K562 (cell line): ENCODE measurements around the gene PDE6D. TPM values are rescaled to one million over a fixed set of nuclear protein-coding genes. Genes with fewer than 3 reads are reported as not detected.

Source experiments
- EWSR1 ChIP-seq: fragments of 450-650 bp; IDR thresholded peaks from 2 replicates; pipeline ENCODE4 v1.6.1; 2018; ENCODE audit warnings: borderline replicate concordance, mild to moderate bottlenecking, low read depth, moderate library complexity; ENCODE audit not compliant: partially characterized antibody
- MEF2D ChIP-seq: conservative IDR thresholded peaks from 2 replicates; pipeline ENCODE4 v1.6.1; 2016; ENCODE audit warnings: low read depth, missing genetic modification characterization, missing compliant biosample characterization
- polyA plus RNA-seq, 8 experiments: library from polyadenylated mRNA; depleted of rRNA in 4 of 8; stranded (reverse) in 5 of 8; unstranded in 3 of 8; fragments of >200 nt; fragmentation: Nextera tagmentation in 2 of 8; fragmentation: Illumina TruSeq in 1 of 8; extraction: Ambion mirVana in 2 of 8; extraction: Trizol in 1 of 8; gene quantifications; 2 replicates each; pipeline versions ENCODE4 v1.2.1 to v1.2.3, GENCODE V29; 2011 to 2014; ENCODE audit warnings: inconsistent platforms in 1 of 8, missing spikeins in 1 of 8
- total RNA-seq, 7 experiments: library from RNA; depleted of rRNA in 6 of 7; stranded (reverse); fragments of >200 nt in 6 of 7; fragmentation: Illumina TruSeq in 2 of 7; extraction: Trizol in 2 of 7; gene quantifications; 2 replicates each; pipeline versions ENCODE4 v1.2.1 to v1.2.3, GENCODE V29; 2011 to 2021; ENCODE audit warnings: low replicate concordance in 1 of 7
- TF ChIP-seq, protein P1 (sequence below): fragments of 200-600 bp; sonication (generic); IDR thresholded peaks from one replicate; pipeline ENCODE4 v1.6.1; 2012; ENCODE audit warnings: mild to moderate bottlenecking, low read depth, low read length, inconsistent platforms
- TF ChIP-seq, protein P2 (sequence below): fragments of 250-450 bp; sonication (Bioruptor Pico); IDR thresholded peaks from 2 replicates; pipeline ENCODE4 v1.5.0; 2020; ENCODE audit warnings: mild to moderate bottlenecking
- TF ChIP-seq, protein P3 (sequence below): sonication (generic); formaldehyde crosslinking; IDR thresholded peaks from 2 replicates; pipeline ENCODE4 v1.8.0; 2022; ENCODE audit warnings: missing genetic modification reagents, mild to moderate bottlenecking, borderline replicate concordance

The PDE6D gene
- total and polyA plus RNA-seq, 9 of the 15 experiments (the other 6 are each of a cell fraction or from before 2014, with no cell fraction given), result 0.65 to 11.6 (median 7.0) TPM

DNA sequence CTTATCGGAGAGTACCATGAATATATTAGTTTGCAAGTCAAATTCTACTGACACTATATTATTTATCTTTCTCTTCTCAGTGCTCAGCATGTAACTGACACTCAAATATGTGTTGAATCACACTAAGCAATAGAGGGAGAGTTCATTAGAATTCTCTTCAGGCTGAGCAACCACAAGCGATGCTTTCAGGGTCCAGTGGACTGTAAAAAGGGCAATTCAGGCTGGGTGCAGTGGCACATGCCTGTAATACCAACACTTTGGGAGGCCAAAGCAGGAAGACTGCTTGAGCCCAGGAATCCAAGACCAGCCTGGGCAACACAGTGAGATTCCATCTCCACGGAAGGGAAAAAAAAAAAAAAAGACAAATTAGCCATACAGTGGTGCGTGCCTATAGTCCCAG, 16.3 kb downstream of the PDE6D start (continued):
- TF ChIP-seq, protein P1, sequence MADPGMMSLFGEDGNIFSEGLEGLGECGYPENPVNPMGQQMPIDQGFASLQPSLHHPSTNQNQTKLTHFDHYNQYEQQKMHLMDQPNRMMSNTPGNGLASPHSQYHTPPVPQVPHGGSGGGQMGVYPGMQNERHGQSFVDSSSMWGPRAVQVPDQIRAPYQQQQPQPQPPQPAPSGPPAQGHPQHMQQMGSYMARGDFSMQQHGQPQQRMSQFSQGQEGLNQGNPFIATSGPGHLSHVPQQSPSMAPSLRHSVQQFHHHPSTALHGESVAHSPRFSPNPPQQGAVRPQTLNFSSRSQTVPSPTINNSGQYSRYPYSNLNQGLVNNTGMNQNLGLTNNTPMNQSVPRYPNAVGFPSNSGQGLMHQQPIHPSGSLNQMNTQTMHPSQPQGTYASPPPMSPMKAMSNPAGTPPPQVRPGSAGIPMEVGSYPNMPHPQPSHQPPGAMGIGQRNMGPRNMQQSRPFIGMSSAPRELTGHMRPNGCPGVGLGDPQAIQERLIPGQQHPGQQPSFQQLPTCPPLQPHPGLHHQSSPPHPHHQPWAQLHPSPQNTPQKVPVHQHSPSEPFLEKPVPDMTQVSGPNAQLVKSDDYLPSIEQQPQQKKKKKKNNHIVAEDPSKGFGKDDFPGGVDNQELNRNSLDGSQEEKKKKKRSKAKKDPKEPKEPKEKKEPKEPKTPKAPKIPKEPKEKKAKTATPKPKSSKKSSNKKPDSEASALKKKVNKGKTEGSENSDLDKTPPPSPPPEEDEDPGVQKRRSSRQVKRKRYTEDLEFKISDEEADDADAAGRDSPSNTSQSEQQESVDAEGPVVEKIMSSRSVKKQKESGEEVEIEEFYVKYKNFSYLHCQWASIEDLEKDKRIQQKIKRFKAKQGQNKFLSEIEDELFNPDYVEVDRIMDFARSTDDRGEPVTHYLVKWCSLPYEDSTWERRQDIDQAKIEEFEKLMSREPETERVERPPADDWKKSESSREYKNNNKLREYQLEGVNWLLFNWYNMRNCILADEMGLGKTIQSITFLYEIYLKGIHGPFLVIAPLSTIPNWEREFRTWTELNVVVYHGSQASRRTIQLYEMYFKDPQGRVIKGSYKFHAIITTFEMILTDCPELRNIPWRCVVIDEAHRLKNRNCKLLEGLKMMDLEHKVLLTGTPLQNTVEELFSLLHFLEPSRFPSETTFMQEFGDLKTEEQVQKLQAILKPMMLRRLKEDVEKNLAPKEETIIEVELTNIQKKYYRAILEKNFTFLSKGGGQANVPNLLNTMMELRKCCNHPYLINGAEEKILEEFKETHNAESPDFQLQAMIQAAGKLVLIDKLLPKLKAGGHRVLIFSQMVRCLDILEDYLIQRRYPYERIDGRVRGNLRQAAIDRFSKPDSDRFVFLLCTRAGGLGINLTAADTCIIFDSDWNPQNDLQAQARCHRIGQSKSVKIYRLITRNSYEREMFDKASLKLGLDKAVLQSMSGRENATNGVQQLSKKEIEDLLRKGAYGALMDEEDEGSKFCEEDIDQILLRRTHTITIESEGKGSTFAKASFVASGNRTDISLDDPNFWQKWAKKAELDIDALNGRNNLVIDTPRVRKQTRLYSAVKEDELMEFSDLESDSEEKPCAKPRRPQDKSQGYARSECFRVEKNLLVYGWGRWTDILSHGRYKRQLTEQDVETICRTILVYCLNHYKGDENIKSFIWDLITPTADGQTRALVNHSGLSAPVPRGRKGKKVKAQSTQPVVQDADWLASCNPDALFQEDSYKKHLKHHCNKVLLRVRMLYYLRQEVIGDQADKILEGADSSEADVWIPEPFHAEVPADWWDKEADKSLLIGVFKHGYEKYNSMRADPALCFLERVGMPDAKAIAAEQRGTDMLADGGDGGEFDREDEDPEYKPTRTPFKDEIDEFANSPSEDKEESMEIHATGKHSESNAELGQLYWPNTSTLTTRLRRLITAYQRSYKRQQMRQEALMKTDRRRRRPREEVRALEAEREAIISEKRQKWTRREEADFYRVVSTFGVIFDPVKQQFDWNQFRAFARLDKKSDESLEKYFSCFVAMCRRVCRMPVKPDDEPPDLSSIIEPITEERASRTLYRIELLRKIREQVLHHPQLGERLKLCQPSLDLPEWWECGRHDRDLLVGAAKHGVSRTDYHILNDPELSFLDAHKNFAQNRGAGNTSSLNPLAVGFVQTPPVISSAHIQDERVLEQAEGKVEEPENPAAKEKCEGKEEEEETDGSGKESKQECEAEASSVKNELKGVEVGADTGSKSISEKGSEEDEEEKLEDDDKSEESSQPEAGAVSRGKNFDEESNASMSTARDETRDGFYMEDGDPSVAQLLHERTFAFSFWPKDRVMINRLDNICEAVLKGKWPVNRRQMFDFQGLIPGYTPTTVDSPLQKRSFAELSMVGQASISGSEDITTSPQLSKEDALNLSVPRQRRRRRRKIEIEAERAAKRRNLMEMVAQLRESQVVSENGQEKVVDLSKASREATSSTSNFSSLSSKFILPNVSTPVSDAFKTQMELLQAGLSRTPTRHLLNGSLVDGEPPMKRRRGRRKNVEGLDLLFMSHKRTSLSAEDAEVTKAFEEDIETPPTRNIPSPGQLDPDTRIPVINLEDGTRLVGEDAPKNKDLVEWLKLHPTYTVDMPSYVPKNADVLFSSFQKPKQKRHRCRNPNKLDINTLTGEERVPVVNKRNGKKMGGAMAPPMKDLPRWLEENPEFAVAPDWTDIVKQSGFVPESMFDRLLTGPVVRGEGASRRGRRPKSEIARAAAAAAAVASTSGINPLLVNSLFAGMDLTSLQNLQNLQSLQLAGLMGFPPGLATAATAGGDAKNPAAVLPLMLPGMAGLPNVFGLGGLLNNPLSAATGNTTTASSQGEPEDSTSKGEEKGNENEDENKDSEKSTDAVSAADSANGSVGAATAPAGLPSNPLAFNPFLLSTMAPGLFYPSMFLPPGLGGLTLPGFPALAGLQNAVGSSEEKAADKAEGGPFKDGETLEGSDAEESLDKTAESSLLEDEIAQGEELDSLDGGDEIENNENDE, result no peak
- TF ChIP-seq EWSR1, result no peak
- TF ChIP-seq MEF2D (tag), result no peak
- TF ChIP-seq, protein P2, sequence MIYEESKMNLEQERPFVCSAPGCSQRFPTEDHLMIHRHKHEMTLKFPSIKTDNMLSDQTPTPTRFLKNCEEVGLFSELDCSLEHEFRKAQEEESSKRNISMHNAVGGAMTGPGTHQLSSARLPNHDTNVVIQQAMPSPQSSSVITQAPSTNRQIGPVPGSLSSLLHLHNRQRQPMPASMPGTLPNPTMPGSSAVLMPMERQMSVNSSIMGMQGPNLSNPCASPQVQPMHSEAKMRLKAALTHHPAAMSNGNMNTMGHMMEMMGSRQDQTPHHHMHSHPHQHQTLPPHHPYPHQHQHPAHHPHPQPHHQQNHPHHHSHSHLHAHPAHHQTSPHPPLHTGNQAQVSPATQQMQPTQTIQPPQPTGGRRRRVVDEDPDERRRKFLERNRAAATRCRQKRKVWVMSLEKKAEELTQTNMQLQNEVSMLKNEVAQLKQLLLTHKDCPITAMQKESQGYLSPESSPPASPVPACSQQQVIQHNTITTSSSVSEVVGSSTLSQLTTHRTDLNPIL (CRISPR knock-in tag), result no peak
- TF ChIP-seq, protein P3, sequence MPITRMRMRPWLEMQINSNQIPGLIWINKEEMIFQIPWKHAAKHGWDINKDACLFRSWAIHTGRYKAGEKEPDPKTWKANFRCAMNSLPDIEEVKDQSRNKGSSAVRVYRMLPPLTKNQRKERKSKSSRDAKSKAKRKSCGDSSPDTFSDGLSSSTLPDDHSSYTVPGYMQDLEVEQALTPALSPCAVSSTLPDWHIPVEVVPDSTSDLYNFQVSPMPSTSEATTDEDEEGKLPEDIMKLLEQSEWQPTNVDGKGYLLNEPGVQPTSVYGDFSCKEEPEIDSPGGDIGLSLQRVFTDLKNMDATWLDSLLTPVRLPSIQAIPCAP (CRISPR knock-in tag), result no peak
